ENCODE results near the gene PPDPF.
"Not testable (repeated sequence)": the region's sequence is repeated elsewhere in the genome, so short reads cannot be mapped to it uniquely, and the experiment has no call there.

PPDPF gene

GRCh38 chr20:63566395-63567135, 46.0 kb downstream of the PPDPF start:
- no peak for DNase-seq

- no peak for DNase-seq
Measured at GRCh38 chr20:63567136-63567385, 46.5 kb downstream of the PPDPF start.

- DNase-seq = no peak
Measured at GRCh38 chr20:63567386-63568169, 47.0 kb downstream of the PPDPF start.

GRCh38 chr20:63568170-63568981, 47.8 kb downstream of the PPDPF start:
- DNase-seq = no peak

- DNase-seq = peak; percentile 63
Measured at GRCh38 chr20:63568986-63569949, 48.7 kb downstream of the PPDPF start.

- no peak for DNase-seq
Measured at GRCh38 chr20:63570281-63571086, 49.9 kb downstream of the PPDPF start.

- not testable (repeated sequence) for DNase-seq
Measured at GRCh38 chr20:63571087-63571478, 50.5 kb downstream of the PPDPF start.
